ENCODE results near the gene PXT1. TPM values are rescaled to one million over a fixed set of nuclear protein-coding genes. Genes with fewer than 3 reads are reported as not detected.

The PXT1 gene
- polyA plus RNA-seq, 3 donors, result 0.13 to 0.31 (median 0.24) TPM

DNA sequence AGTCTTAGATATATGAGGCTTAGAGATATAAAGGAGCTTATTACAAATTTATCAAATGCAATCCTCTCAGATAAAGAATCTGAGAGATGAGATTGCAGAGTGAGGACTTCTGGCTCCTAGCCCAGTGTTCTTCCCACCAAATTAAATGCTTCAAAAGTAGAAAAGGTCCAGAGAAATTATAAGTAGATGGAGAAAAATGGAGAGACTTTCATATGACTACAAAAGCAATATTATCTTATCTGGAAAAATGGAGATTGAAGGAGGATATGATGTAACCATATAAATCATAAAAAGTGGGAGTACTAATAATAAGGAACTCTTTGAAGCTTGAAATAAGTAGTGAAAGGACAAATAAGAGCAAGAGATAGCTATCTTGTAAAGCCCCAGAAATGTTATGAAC lies 3.0 kb upstream of the PXT1 start:
- H3K9me3 ChIP-seq (replicated peaks in 1 of 2; ENCODE audit: control insufficient read depth in 1 of 2, insufficient read depth in 1 of 2, low read length in 2 of 2), result peaks cover 3 to 8% of the 10 kb centered on the region in 2 donors
- H3K4me3 ChIP-seq (replicated peaks in 1 of 3; ENCODE audit: low read depth in 2 of 3, low read length in 3 of 3), result no peak overlapping the region
- H3K9ac ChIP-seq (ENCODE audit: insufficient read depth, low read length, poor library complexity, severe bottlenecking), result no peak overlapping the region
- H2AFZ ChIP-seq (ENCODE audit: insufficient read depth, low read depth, low read length, poor library complexity, severe bottlenecking), result no peak overlapping the region
- H3K27me3 ChIP-seq (ENCODE audit: control insufficient read depth in 2 of 2, insufficient read depth in 2 of 2, low read length in 2 of 2), result no peaks in the 10 kb centered on the region
- H4K20me1 ChIP-seq (ENCODE audit: insufficient read depth, low read length), result peaks cover 46% of the 10 kb centered on the region
- Mint-ChIP-seq H3K4me3 (no peak overlapping the region), H3K9me3 (peaks cover 8 to 14% (median 11%) of the 10 kb centered on the region in 7 donors), H3K27ac (peak overlapping the region in 6 of 7 donors; percentile 3 to 83 (median 8)), H3K36me3 (peaks cover 20 to 23% of the 10 kb centered on the region in 2 donors), H3K4me1 (peaks cover 51% of the 10 kb centered on the region), H3K27me3 (ENCODE audit: low read depth in 3 of 3) (no peaks in the 10 kb centered on the region)
- peaks cover 0 to 26% of the 10 kb centered on the region in 2 donors for H3K36me3 ChIP-seq (replicated peaks in 1 of 2; ENCODE audit: control insufficient read depth in 1 of 2, insufficient read depth in 2 of 2, low read length in 2 of 2)
- DNase-seq, result no peak
- peak overlapping the region in 1 of 2 donors; percentile 17 for H3K27ac ChIP-seq (ENCODE audit: low read depth in 1 of 2, low read length in 2 of 2)
- H3K4me1 ChIP-seq (ENCODE audit: control insufficient read depth in 1 of 2, insufficient read depth in 2 of 2, low read length in 2 of 2), result peaks cover 36 to 39% of the 10 kb centered on the region in 2 donors
- peaks cover 87% of the 10 kb centered on the region for H3K79me2 ChIP-seq (ENCODE audit: insufficient read depth, low read length)
- intact Hi-C loops (cut with micrococcal nuclease), result loop anchor here (2.0 to 10.0 kb wide), 3 partner anchors 15 to 149 kb away; partner anchors contain the start of genes SRSF3 (in 1 of the 2) and STK38 (in 1 of the 2)
- TF ChIP-seq, protein P1, sequence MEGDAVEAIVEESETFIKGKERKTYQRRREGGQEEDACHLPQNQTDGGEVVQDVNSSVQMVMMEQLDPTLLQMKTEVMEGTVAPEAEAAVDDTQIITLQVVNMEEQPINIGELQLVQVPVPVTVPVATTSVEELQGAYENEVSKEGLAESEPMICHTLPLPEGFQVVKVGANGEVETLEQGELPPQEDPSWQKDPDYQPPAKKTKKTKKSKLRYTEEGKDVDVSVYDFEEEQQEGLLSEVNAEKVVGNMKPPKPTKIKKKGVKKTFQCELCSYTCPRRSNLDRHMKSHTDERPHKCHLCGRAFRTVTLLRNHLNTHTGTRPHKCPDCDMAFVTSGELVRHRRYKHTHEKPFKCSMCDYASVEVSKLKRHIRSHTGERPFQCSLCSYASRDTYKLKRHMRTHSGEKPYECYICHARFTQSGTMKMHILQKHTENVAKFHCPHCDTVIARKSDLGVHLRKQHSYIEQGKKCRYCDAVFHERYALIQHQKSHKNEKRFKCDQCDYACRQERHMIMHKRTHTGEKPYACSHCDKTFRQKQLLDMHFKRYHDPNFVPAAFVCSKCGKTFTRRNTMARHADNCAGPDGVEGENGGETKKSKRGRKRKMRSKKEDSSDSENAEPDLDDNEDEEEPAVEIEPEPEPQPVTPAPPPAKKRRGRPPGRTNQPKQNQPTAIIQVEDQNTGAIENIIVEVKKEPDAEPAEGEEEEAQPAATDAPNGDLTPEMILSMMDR (IDR thresholded peaks at IDR 0.05), result no peak
- no peak overlapping the region for H3K4me2 ChIP-seq (replicated peaks; ENCODE audit: extremely low read depth, low read length, poor library complexity, severe bottlenecking)

DNA sequence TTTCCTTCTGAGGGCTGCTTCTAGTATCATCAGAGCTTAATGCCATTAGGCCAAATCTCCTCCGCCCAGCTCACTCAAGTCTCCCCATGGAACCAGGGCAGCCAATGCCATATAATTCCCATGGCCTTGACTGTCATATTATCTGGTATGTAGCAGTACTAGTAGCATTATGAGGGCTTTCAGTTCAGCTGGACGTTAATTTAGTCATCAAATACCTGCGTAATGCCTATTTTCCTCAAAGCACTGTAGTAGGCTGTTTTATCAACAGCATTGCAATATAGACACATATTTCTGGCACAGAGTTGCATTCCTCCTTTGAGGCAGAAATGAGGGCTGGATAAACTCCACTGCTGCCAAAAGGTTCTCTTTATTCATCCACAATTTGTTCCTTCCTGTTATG lies 1.8 kb upstream of the PXT1 start:
- peaks cover 18 to 21% of the 10 kb centered on the region in 2 donors for H3K36me3 Mint-ChIP-seq
- WGBS (ENCODE audit: insufficient coverage), result 80% methylated on average over 2 of the region's 3 CpGs
- Histone ChIP-seq H3K36me3 (replicated peaks in 1 of 2; ENCODE audit: control insufficient read depth in 1 of 2, insufficient read depth in 2 of 2, low read length in 2 of 2) (peaks cover 0 to 24% of the 10 kb centered on the region in 2 donors), H3K4me1 (ENCODE audit: control insufficient read depth in 1 of 2, insufficient read depth in 2 of 2, low read length in 2 of 2) (peaks cover 36 to 40% of the 10 kb centered on the region in 2 donors), H3K4me2 (replicated peaks; ENCODE audit: extremely low read depth, low read length, poor library complexity, severe bottlenecking) (peak overlapping the region; percentile 85), H3K27me3 (ENCODE audit: control insufficient read depth in 2 of 2, insufficient read depth in 2 of 2, low read length in 2 of 2) (no peaks in the 10 kb centered on the region), H2AFZ (ENCODE audit: insufficient read depth, low read depth, low read length, poor library complexity, severe bottlenecking) (no peak overlapping the region), H3K9ac (ENCODE audit: insufficient read depth, low read length, poor library complexity, severe bottlenecking) (peak overlapping the region; percentile 99), H3K4me3 (replicated peaks in 1 of 3; ENCODE audit: low read depth in 2 of 3, low read length in 3 of 3) (peak overlapping the region in 2 of 3 experiments; percentile 97 to 98), H3K27ac (ENCODE audit: low read depth in 1 of 2, low read length in 2 of 2) (peak overlapping the region in 1 of 2 donors; percentile 99), H3K9me3 (replicated peaks in 1 of 2; ENCODE audit: control insufficient read depth in 1 of 2, insufficient read depth in 1 of 2, low read length in 2 of 2) (peaks cover 3 to 8% of the 10 kb centered on the region in 2 donors), H3K79me2 (ENCODE audit: insufficient read depth, low read length) (peaks cover 75% of the 10 kb centered on the region), H4K20me1 (ENCODE audit: insufficient read depth, low read length) (peaks cover 36% of the 10 kb centered on the region)
- H3K9me3 Mint-ChIP-seq, result peaks cover 5 to 11% (median 8%) of the 10 kb centered on the region in 7 donors
- DNase-seq, result no peak
- intact Hi-C loops (cut with micrococcal nuclease), result loop anchor here (2.0 to 10.0 kb wide), 4 partner anchors 14 to 150 kb away; partner anchors contain the start of genes SRSF3 (in 1 of the 2) and STK38 (in 1 of the 2)
- H3K4me1 Mint-ChIP-seq, result peaks cover 45% of the 10 kb centered on the region
- peak overlapping the region; percentile 98 to 100 for H3K4me3 Mint-ChIP-seq
- peak overlapping the region in 4 of 7 donors; percentile 97 to 99 (median 98) for H3K27ac Mint-ChIP-seq
- TF ChIP-seq, protein P1 (IDR thresholded peaks at IDR 0.05), result no peak
- H3K27me3 Mint-ChIP-seq (ENCODE audit: low read depth in 3 of 3), result no peaks in the 10 kb centered on the region
